Measurements from ENCODE around the gene UBE2U.
"Not testable (repeated sequence)": the region's sequence is repeated elsewhere in the genome, so short reads cannot be mapped to it uniquely, and the experiment has no call there.

UBE2U gene

DNA sequence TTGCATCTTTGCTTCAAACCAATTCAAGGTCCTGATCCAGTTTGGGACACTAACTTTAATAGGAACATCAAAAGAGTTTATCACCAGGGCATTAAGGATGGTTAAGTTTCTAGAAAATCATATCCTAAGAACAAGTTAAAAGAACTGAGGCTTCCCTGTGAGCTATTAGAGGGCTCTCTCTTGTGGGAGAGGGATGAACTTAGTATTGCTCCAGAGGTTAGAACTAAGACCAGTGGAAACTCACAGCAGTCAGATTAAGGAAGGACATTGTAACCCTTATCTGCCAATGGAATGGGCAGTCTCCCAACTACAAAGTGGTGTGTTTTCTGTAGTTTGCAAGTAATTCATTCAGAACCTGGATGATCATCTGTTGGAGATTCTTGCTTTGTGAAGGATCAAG, 36.8 kb downstream of the UBE2U start:
- peaks cover 12% of the 10 kb centered on the region for H3K4me1 ChIP-seq (ENCODE audit: control insufficient read depth, insufficient read depth, low read length)
- H3K4me3 ChIP-seq (ENCODE audit: low read length) = no peak overlapping the region
- no peak overlapping the region for H3K4me2 ChIP-seq (ENCODE audit: low read length)
- H3K9me3 ChIP-seq (replicated peaks; ENCODE audit: low read length) = no peaks in the 10 kb centered on the region
- H3K9ac ChIP-seq (ENCODE audit: low read depth, low read length) = no peak overlapping the region
- no peaks in the 10 kb centered on the region for H3K27me3 ChIP-seq (ENCODE audit: control insufficient read depth, insufficient read depth, low read length)
- no peaks in the 10 kb centered on the region for H3K36me3 ChIP-seq (ENCODE audit: insufficient read depth, low read length)

DNA sequence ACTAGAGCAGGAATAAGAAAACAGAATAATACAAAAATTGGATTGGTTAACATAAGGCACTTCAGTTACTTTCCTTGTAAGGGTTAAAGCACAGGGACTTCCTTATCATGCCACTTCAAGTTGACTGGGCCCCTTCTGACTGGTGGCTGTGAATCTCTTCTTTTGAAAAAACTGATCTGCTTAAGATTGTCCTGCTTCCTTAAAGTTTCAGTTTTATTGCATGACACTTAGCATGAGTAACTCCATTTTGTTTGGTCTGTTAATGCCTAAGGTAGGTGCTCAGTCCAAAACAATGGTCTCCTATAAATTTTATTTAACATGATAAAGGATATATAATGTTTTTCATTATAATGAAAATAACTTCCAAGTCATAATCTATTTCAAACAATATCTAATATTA, 37.6 kb downstream of the UBE2U start:
- no peaks in the 10 kb centered on the region for H3K9me3 ChIP-seq (replicated peaks; ENCODE audit: low read length)
- peaks cover 12% of the 10 kb centered on the region for H3K4me1 ChIP-seq (ENCODE audit: control insufficient read depth, insufficient read depth, low read length)
- no peak overlapping the region for H3K9ac ChIP-seq (ENCODE audit: low read depth, low read length)
- H3K27me3 ChIP-seq (ENCODE audit: control insufficient read depth, insufficient read depth, low read length) = no peaks in the 10 kb centered on the region
- H3K4me3 ChIP-seq (ENCODE audit: low read length) = no peak overlapping the region
- no peak overlapping the region for H3K4me2 ChIP-seq (ENCODE audit: low read length)
- no peaks in the 10 kb centered on the region for H3K36me3 ChIP-seq (ENCODE audit: insufficient read depth, low read length)

DNA sequence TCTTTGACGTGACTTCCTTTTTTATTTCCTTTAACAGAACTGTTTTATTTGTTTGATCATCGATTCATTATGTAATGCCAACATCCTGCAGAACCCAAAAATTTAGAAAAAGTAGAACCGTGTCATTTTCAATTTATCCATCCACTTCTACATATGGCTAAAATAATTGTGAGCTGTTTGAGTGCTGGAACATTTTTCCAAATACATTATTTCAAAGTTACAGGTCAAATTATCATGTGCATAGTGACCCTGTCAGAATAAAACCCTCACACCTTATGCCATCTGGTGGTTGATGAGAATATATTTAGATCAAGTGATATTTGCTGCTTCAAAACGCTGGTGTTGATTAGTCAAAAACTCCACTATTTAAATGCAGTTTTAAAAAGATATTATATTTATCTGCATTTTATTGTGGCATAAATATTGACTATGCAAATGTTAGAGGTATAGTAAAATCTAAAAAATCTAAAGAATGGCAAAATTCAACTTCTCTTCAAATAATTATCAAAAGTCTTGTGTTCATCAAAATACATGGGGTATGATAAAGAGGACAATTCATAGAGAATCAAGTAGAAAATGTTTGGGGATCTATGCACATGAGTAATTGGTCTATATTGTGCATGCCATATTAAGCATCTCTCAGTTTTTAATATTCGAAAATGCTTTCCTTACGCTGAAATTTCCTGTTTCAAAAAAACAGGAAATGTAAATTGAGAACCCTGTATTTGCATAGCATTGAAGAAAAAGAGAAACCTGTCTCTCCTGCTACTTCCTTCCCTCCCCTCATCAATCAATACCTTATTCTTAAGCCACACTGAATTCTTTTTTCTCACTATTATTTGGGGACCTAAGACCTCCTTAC, 39.7 kb downstream of the UBE2U start:
- Histone ChIP-seq H3K4me3 (ENCODE audit: low read length) (no peak overlapping the region), H3K4me2 (ENCODE audit: low read length) (peak overlapping the region; percentile 50), H3K9ac (ENCODE audit: low read depth, low read length) (no peak overlapping the region), H3K27me3 (ENCODE audit: control insufficient read depth, insufficient read depth, low read length) (peaks cover 7% of the 10 kb centered on the region), H3K9me3 (replicated peaks; ENCODE audit: low read length) (no peaks in the 10 kb centered on the region), H3K36me3 (ENCODE audit: insufficient read depth, low read length) (no peaks in the 10 kb centered on the region), H3K4me1 (ENCODE audit: control insufficient read depth, insufficient read depth, low read length) (peaks cover 12% of the 10 kb centered on the region)

DNA sequence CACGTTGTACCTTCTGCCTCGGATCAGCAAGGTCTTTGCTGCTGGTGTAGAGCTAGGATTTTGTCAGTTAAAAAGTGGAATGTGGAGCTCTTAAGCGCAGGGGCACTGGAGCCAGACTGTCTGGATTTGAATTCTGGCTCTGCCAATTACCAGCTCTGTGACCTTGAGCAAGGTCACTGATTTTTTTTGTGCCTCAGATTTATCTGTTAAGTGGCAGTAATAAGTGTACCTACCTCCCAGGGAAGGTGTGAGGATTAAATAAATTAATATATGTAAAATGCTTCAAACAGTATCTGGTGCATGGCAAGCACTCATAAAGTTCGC, 40.3 kb downstream of the UBE2U start:
- Histone ChIP-seq H3K9me3 (replicated peaks; ENCODE audit: low read length) (no peaks in the 10 kb centered on the region), H3K4me2 (ENCODE audit: low read length) (peak overlapping the region; percentile 50), H3K36me3 (ENCODE audit: insufficient read depth, low read length) (no peaks in the 10 kb centered on the region), H3K9ac (ENCODE audit: low read depth, low read length) (no peak overlapping the region), H3K27me3 (ENCODE audit: control insufficient read depth, insufficient read depth, low read length) (peaks cover 11% of the 10 kb centered on the region), H3K4me3 (ENCODE audit: low read length) (no peak overlapping the region), H3K4me1 (ENCODE audit: control insufficient read depth, insufficient read depth, low read length) (peaks cover 12% of the 10 kb centered on the region)

DNA sequence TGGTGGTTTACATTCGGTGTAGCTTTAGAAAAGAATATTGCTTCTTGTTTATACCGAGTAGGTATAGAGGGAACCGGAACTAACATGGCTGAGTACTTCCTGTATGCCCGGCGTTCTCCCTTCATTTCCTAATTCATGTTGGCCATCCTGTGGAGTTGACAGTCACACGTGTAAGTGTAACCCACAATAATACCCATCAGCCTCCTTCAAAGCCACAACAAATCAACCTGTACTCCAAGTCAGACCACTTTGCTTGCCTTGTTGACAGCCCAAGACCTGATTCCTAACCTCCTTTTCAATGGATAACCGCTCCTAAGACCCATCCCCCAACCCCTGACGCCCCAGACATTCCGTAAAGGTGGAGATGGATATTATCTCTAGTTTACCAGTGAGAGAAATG, 42.1 kb downstream of the UBE2U start:
- Histone ChIP-seq H3K9ac (ENCODE audit: low read depth, low read length) (no peak overlapping the region), H3K9me3 (replicated peaks; ENCODE audit: low read length) (no peaks in the 10 kb centered on the region), H3K27me3 (ENCODE audit: control insufficient read depth, insufficient read depth, low read length) (peaks cover 22% of the 10 kb centered on the region), H3K4me1 (ENCODE audit: control insufficient read depth, insufficient read depth, low read length) (peaks cover 12% of the 10 kb centered on the region), H3K4me3 (ENCODE audit: low read length) (no peak overlapping the region), H3K4me2 (ENCODE audit: low read length) (no peak overlapping the region), H3K36me3 (ENCODE audit: insufficient read depth, low read length) (no peaks in the 10 kb centered on the region)

DNA sequence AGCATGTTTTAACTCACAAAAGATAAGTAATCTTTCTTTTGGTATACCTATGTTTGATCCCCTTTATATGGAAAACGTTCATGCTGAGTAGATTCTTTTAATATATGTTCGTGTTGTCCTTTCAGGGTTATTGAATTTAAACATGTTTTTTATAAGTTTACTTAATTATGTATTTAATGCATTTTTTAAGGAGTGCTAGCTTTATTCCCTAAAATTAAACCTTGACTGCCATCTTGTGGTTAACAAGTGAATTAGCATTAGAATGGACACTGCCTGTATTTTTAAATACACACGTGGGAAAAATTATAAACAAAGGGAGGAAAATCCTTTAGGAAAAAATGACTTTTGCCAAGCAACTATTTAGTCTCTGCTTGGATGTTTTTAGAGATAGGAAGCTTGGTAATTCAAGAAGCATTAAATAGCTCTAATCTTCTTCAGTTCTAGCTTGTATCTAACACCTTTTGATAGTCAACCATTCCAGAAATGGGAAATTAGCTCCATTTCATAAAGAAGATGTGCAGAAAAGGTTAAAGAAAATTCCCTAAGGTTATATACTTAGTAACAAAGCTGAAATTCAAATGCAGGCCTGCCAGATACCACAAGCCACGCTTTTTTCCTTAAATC, 43.0 kb downstream of the UBE2U start:
- H3K9me3 ChIP-seq (replicated peaks; ENCODE audit: low read length) = no peaks in the 10 kb centered on the region
- no peak overlapping the region for H3K4me2 ChIP-seq (ENCODE audit: low read length)
- H3K4me3 ChIP-seq (ENCODE audit: low read length) = no peak overlapping the region
- peaks cover 12% of the 10 kb centered on the region for H3K4me1 ChIP-seq (ENCODE audit: control insufficient read depth, insufficient read depth, low read length)
- no peak overlapping the region for H3K9ac ChIP-seq (ENCODE audit: low read depth, low read length)
- H3K27me3 ChIP-seq (ENCODE audit: control insufficient read depth, insufficient read depth, low read length) = peaks cover 22% of the 10 kb centered on the region
- H3K36me3 ChIP-seq (ENCODE audit: insufficient read depth, low read length) = no peaks in the 10 kb centered on the region

DNA sequence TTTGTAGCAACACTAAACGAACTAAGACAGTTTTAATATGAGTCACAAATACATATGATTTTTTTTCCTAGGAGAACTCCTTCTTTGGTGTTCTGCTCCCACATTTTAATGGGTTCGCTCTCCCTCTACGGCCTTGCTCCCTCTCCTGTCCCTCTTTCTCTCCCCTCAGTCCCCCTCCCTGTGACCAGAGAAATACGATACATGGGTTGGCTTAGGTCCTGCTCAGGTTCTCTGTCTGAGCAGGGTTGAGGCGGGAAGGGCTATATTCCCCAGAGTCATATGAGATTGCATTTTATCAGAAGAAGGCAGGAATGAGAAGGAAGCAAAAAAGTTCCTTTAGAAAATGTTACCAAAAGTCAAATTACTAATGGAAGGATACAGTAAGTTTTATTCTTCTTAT, 44.6 kb downstream of the UBE2U start:
- H3K4me2 ChIP-seq (ENCODE audit: low read length) = no peak overlapping the region
- no peaks in the 10 kb centered on the region for H3K36me3 ChIP-seq (ENCODE audit: insufficient read depth, low read length)
- H3K9me3 ChIP-seq (replicated peaks; ENCODE audit: low read length) = no peaks in the 10 kb centered on the region
- no peak overlapping the region for H3K4me3 ChIP-seq (ENCODE audit: low read length)
- H3K9ac ChIP-seq (ENCODE audit: low read depth, low read length) = no peak overlapping the region
- H3K4me1 ChIP-seq (ENCODE audit: control insufficient read depth, insufficient read depth, low read length) = peaks cover 8% of the 10 kb centered on the region
- peaks cover 29% of the 10 kb centered on the region for H3K27me3 ChIP-seq (ENCODE audit: control insufficient read depth, insufficient read depth, low read length)

DNA sequence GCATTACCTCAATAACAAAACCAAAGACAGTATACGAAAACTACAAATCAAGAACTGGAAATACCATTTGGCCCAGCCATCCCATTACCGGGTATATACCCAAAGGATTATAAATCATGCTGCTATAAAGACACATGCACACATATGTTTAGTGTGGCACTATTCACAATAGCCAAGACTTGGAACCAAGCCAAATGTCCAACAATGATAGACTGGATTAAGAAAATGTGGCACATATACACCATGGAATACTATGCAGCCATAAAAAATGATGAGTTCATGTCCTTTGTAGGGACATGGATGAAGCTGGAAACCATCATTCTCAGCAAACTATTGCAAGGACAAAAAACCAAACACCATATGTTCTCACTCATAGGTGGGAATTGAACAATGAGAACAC, 47.0 kb downstream of the UBE2U start:
- H3K4me1 ChIP-seq (ENCODE audit: control insufficient read depth, insufficient read depth, low read length); H3K9ac ChIP-seq (ENCODE audit: low read depth, low read length); H3K9me3 ChIP-seq (replicated peaks; ENCODE audit: low read length); H3K36me3 ChIP-seq (ENCODE audit: insufficient read depth, low read length); H3K4me3 ChIP-seq (ENCODE audit: low read length); H3K4me2 ChIP-seq (ENCODE audit: low read length): not testable (repeated sequence)
- peaks cover 45% of the 10 kb centered on the region for H3K27me3 ChIP-seq (ENCODE audit: control insufficient read depth, insufficient read depth, low read length)

DNA sequence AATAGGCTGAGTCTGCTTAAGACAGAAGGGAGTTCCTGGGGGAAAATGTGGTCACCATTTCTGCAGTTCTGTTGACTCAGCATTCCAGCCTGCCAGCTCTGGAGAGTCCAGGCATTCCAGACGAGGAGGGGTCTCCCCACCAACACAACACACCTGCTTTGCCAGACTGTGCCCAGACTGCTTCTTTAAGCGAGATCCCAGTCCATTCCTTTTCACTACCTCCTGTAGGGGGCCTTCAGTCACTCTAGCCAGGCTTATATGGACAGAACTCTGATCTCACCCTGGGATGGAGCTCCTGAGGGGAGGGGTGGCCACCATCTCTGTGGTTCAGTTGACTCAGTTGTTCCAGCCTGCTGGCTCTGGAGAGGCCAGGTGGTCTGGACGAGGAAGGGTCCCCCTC, 48.5 kb downstream of the UBE2U start:
- Histone ChIP-seq H3K27me3 (ENCODE audit: control insufficient read depth, insufficient read depth, low read length) (peaks cover 50% of the 10 kb centered on the region), H3K4me1 (ENCODE audit: control insufficient read depth, insufficient read depth, low read length) (no peaks in the 10 kb centered on the region), H3K9ac (ENCODE audit: low read depth, low read length) (no peak overlapping the region), H3K4me3 (ENCODE audit: low read length) (no peak overlapping the region), H3K9me3 (replicated peaks; ENCODE audit: low read length) (peaks cover 6% of the 10 kb centered on the region), H3K4me2 (ENCODE audit: low read length) (no peak overlapping the region), H3K36me3 (ENCODE audit: insufficient read depth, low read length) (no peaks in the 10 kb centered on the region)

DNA sequence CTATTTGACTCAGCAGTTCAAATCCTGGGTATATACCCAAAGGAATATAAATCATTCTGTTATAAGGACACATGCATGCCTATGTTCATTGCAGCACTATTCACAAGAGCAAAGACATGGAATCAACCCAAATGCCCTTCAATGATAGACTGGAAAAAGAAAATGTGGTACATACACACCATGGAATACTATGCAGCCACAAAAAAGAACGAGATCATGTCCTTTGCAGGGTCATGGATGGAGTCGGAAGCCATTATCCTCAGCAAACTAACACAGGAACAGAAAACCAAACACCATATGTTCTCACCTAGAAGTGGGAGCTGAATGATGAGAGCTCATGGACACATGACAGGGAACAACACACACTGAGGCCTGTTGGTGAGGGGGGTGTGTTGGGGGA, 53.8 kb downstream of the UBE2U start:
- H3K9me3 ChIP-seq (replicated peaks; ENCODE audit: low read length); H3K36me3 ChIP-seq (ENCODE audit: insufficient read depth, low read length); H3K9ac ChIP-seq (ENCODE audit: low read depth, low read length); H3K4me1 ChIP-seq (ENCODE audit: control insufficient read depth, insufficient read depth, low read length); H3K4me3 ChIP-seq (ENCODE audit: low read length); H3K4me2 ChIP-seq (ENCODE audit: low read length): not testable (repeated sequence)
- peaks cover 37% of the 10 kb centered on the region for H3K27me3 ChIP-seq (ENCODE audit: control insufficient read depth, insufficient read depth, low read length)

DNA sequence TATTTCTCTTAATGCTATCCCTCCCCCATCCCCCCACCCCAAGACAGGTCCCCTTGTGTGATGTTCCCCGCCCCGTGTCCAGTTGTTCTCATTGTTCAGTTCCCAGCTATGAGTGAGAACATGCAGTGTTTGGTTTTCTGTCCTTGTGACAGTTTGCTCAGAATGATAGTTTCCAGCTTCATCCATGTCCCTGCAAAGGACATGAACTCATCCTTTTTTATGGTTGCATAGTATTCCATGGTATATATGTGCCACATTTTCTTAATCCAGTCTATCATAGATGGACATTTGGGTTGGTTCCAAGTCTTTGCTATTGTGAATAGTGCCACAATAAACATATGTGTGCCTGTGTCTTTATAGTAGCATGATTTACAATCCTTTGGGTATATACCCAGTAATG, 55.0 kb downstream of the UBE2U start:
- not testable (repeated sequence) for H3K4me3 ChIP-seq (ENCODE audit: low read length); H3K4me1 ChIP-seq (ENCODE audit: control insufficient read depth, insufficient read depth, low read length); H3K4me2 ChIP-seq (ENCODE audit: low read length); H3K9ac ChIP-seq (ENCODE audit: low read depth, low read length); H3K36me3 ChIP-seq (ENCODE audit: insufficient read depth, low read length); H3K9me3 ChIP-seq (replicated peaks; ENCODE audit: low read length)
- H3K27me3 ChIP-seq (ENCODE audit: control insufficient read depth, insufficient read depth, low read length) = peaks cover 31% of the 10 kb centered on the region

DNA sequence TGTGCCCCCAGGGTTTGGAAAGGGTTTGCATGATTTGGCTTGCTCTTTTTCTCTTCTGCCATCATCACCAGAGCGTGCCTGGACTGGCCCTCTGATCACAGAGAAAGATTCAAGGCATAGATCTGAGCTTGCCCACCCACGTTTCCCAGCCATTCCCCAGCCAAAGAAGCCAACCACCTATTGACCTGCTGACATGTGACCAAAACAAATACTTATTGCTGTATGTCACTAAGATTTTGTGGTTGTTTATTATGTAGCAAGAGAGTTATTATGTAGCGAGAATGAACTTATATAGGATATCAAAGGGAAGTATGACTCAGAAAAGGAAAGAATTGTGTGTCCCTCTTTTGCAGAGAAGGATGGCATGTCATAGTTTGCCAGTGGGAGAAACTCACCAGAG, 59.9 kb downstream of the UBE2U start:
- H3K36me3 ChIP-seq (ENCODE audit: insufficient read depth, low read length) = no peaks in the 10 kb centered on the region
- H3K4me1 ChIP-seq (ENCODE audit: control insufficient read depth, insufficient read depth, low read length) = no peaks in the 10 kb centered on the region
- H3K9ac ChIP-seq (ENCODE audit: low read depth, low read length) = no peak overlapping the region
- peaks cover 29% of the 10 kb centered on the region for H3K27me3 ChIP-seq (ENCODE audit: control insufficient read depth, insufficient read depth, low read length)
- no peaks in the 10 kb centered on the region for H3K9me3 ChIP-seq (replicated peaks; ENCODE audit: low read length)
- H3K4me3 ChIP-seq (ENCODE audit: low read length) = no peak overlapping the region
- no peak overlapping the region for H3K4me2 ChIP-seq (ENCODE audit: low read length)

Data from skeletal muscle satellite cell (primary cell).